ENCODE results near the gene RFX3.

DNA sequence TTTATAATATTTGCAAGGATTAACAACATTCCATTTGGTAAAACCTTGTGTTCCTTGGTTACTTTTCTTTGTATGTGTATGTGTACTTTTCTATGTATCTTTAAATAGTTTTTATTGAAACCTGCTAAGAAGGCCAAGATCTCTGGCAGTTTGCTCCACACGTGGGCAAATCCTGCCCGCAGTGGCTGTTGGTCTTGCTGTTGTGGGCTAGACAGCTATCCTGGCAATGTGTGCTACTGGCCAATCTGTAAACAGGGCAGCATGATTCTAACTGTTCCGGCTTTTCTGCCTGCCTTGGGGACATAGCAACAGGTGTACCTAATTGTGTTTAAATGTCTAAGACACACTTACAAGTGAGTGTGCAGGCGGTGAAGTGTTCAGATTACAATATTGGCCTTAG is 286.6 kb downstream of the RFX3 start:
- TF ChIP-seq, protein P1, sequence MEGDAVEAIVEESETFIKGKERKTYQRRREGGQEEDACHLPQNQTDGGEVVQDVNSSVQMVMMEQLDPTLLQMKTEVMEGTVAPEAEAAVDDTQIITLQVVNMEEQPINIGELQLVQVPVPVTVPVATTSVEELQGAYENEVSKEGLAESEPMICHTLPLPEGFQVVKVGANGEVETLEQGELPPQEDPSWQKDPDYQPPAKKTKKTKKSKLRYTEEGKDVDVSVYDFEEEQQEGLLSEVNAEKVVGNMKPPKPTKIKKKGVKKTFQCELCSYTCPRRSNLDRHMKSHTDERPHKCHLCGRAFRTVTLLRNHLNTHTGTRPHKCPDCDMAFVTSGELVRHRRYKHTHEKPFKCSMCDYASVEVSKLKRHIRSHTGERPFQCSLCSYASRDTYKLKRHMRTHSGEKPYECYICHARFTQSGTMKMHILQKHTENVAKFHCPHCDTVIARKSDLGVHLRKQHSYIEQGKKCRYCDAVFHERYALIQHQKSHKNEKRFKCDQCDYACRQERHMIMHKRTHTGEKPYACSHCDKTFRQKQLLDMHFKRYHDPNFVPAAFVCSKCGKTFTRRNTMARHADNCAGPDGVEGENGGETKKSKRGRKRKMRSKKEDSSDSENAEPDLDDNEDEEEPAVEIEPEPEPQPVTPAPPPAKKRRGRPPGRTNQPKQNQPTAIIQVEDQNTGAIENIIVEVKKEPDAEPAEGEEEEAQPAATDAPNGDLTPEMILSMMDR (IDR thresholded peaks at IDR 0.05; ENCODE audit: low read length), result no peak
- TF ChIP-seq EZH2 (optimal IDR thresholded peaks at IDR 0.05; ENCODE audit: low read depth, low read length) (no peak), EZH2phosphoT487 (IDR thresholded peaks at IDR 0.05; ENCODE audit: low read length) (no peak)

Data from MM.1S (cell line).